Effector memory CD4-positive, alpha-beta T cell (primary cell): ENCODE data around the gene ADAM22.

Experiments used
- DNase-seq, 3 donors: peaks; one replicate each; pipeline ENCODE4 v3.0.0-alpha.2; 2020
- H3K27ac ChIP-seq: 2 replicates; pipeline ENCODE4 v1.7.0; 2013; ENCODE audit warnings: mild to moderate bottlenecking, low read length, moderate library complexity; ENCODE audit not compliant: insufficient read depth, poor library complexity, severe bottlenecking
- H3K27me3 ChIP-seq: replicated peaks from 2 replicates; pipeline ENCODE4 v1.7.0; 2013; ENCODE audit warnings: mild to moderate bottlenecking, low read length; ENCODE audit not compliant: insufficient read depth, control insufficient read depth, poor library complexity, severe bottlenecking
- H3K36me3 ChIP-seq: 2 replicates; pipeline ENCODE4 v1.7.0; 2013; ENCODE audit warnings: mild to moderate bottlenecking, low read length, moderate library complexity; ENCODE audit not compliant: control insufficient read depth, insufficient read depth
- H3K4me1 ChIP-seq: 2 replicates; pipeline ENCODE4 v1.7.0; 2013; ENCODE audit warnings: low read length, mild to moderate bottlenecking; ENCODE audit not compliant: control insufficient read depth, insufficient read depth, poor library complexity, severe bottlenecking
- H3K4me3 ChIP-seq: 2 replicates; pipeline ENCODE4 v1.7.0; 2013; ENCODE audit warnings: low read length, low read depth, mild to moderate bottlenecking; ENCODE audit not compliant: insufficient read depth, poor library complexity, severe bottlenecking
- H3K9me3 ChIP-seq: 2 replicates; pipeline ENCODE4 v1.7.0; 2013; ENCODE audit warnings: mild to moderate bottlenecking, low read length, moderate library complexity; ENCODE audit not compliant: control insufficient read depth

Gene ADAM22

GRCh38 chr7:87959336-87959735 is 25.3 kb downstream of the ADAM22 start:
- H3K27ac ChIP-seq: no peak overlapping the region
- no peaks in the 10 kb centered on the region for H3K9me3 ChIP-seq
- no peaks in the 10 kb centered on the region for H3K27me3 ChIP-seq
- H3K4me3 ChIP-seq: no peak overlapping the region
- no peaks in the 10 kb centered on the region for H3K4me1 ChIP-seq
- H3K36me3 ChIP-seq: no peaks in the 10 kb centered on the region
- no peak for DNase-seq

- Histone ChIP-seq H3K9me3 (no peaks in the 10 kb centered on the region), H3K36me3 (no peaks in the 10 kb centered on the region), H3K4me3 (no peak overlapping the region), H3K27ac (no peak overlapping the region), H3K27me3 (no peaks in the 10 kb centered on the region), H3K4me1 (no peaks in the 10 kb centered on the region)
- DNase-seq: no peak
Measured at GRCh38 chr7:87960239-87960638, 26.2 kb downstream of the ADAM22 start.

GRCh38 chr7:87961754-87962153 is 27.7 kb downstream of the ADAM22 start:
- Histone ChIP-seq H3K4me1 (no peaks in the 10 kb centered on the region), H3K27me3 (no peaks in the 10 kb centered on the region), H3K9me3 (no peaks in the 10 kb centered on the region), H3K4me3 (no peak overlapping the region), H3K27ac (no peak overlapping the region), H3K36me3 (no peaks in the 10 kb centered on the region)
- no peak for DNase-seq

GRCh38 chr7:87966271-87966670 is 32.2 kb downstream of the ADAM22 start:
- H3K27me3 ChIP-seq: no peaks in the 10 kb centered on the region
- H3K4me3 ChIP-seq: no peak overlapping the region
- DNase-seq: no peak
- H3K9me3 ChIP-seq: no peaks in the 10 kb centered on the region
- H3K27ac ChIP-seq: no peak overlapping the region
- H3K4me1 ChIP-seq: no peaks in the 10 kb centered on the region
- no peaks in the 10 kb centered on the region for H3K36me3 ChIP-seq

GRCh38 chr7:87968021-87968420 is 34.0 kb downstream of the ADAM22 start:
- no peaks in the 10 kb centered on the region for H3K4me1 ChIP-seq
- H3K4me3 ChIP-seq: no peak overlapping the region
- H3K9me3 ChIP-seq: no peaks in the 10 kb centered on the region
- H3K27me3 ChIP-seq: no peaks in the 10 kb centered on the region
- H3K36me3 ChIP-seq: no peaks in the 10 kb centered on the region
- no peak for DNase-seq
- no peak overlapping the region for H3K27ac ChIP-seq

- Histone ChIP-seq H3K9me3 (no peaks in the 10 kb centered on the region), H3K4me1 (no peaks in the 10 kb centered on the region), H3K4me3 (no peak overlapping the region), H3K27me3 (no peaks in the 10 kb centered on the region), H3K27ac (no peak overlapping the region), H3K36me3 (no peaks in the 10 kb centered on the region)
- DNase-seq: no peak
Measured at GRCh38 chr7:87982116-87982515, 48.1 kb downstream of the ADAM22 start.

GRCh38 chr7:87984088-87984487 is 50.0 kb downstream of the ADAM22 start:
- no peaks in the 10 kb centered on the region for H3K36me3 ChIP-seq
- DNase-seq: no peak

GRCh38 chr7:87993269-87993668 is 59.2 kb downstream of the ADAM22 start:
- Histone ChIP-seq H3K27ac (no peak overlapping the region), H3K4me3 (no peak overlapping the region), H3K9me3 (no peaks in the 10 kb centered on the region), H3K27me3 (no peaks in the 10 kb centered on the region), H3K36me3 (no peaks in the 10 kb centered on the region), H3K4me1 (no peaks in the 10 kb centered on the region)
- no peak for DNase-seq

More at GRCh38 chr7:87984088-87984487, 50.0 kb downstream of the ADAM22 start:
- no peaks in the 10 kb centered on the region for H3K4me1 ChIP-seq
- H3K9me3 ChIP-seq: no peaks in the 10 kb centered on the region
- H3K27me3 ChIP-seq: no peaks in the 10 kb centered on the region
- H3K27ac ChIP-seq: no peak overlapping the region
- no peak overlapping the region for H3K4me3 ChIP-seq

- H3K4me3 ChIP-seq: no peak overlapping the region
- H3K9me3 ChIP-seq: no peaks in the 10 kb centered on the region
- no peaks in the 10 kb centered on the region for H3K4me1 ChIP-seq
- H3K27ac ChIP-seq: no peak overlapping the region
- H3K27me3 ChIP-seq: no peaks in the 10 kb centered on the region
- H3K36me3 ChIP-seq: no peaks in the 10 kb centered on the region
- no peak for DNase-seq
Measured at GRCh38 chr7:87999261-87999660, 65.2 kb downstream of the ADAM22 start.

GRCh38 chr7:88001744-88002530 is 67.9 kb downstream of the ADAM22 start:
- no peaks in the 10 kb centered on the region for H3K9me3 ChIP-seq
- no peak for DNase-seq
- H3K27ac ChIP-seq: no peak overlapping the region
- no peak overlapping the region for H3K4me3 ChIP-seq
- no peaks in the 10 kb centered on the region for H3K27me3 ChIP-seq
- H3K36me3 ChIP-seq: no peaks in the 10 kb centered on the region
- H3K4me1 ChIP-seq: no peaks in the 10 kb centered on the region
